ENCODE data around the gene DYSF. TPM values are rescaled to one million over a fixed set of nuclear protein-coding genes. Genes with fewer than 3 reads are reported as not detected.
"Not testable (repeated sequence)": the region's sequence is repeated elsewhere in the genome, so short reads cannot be mapped to it uniquely, and the experiment has no call there.

DYSF gene
- 11.1 TPM for total RNA-seq (ENCODE audit: unreplicated experiment)
- long read RNA-seq, partial matches to known transcripts = 1 of 1 reads
- long read RNA-seq, other reads (novel, unspliced or antisense) = 0 of 1 reads

DNA sequence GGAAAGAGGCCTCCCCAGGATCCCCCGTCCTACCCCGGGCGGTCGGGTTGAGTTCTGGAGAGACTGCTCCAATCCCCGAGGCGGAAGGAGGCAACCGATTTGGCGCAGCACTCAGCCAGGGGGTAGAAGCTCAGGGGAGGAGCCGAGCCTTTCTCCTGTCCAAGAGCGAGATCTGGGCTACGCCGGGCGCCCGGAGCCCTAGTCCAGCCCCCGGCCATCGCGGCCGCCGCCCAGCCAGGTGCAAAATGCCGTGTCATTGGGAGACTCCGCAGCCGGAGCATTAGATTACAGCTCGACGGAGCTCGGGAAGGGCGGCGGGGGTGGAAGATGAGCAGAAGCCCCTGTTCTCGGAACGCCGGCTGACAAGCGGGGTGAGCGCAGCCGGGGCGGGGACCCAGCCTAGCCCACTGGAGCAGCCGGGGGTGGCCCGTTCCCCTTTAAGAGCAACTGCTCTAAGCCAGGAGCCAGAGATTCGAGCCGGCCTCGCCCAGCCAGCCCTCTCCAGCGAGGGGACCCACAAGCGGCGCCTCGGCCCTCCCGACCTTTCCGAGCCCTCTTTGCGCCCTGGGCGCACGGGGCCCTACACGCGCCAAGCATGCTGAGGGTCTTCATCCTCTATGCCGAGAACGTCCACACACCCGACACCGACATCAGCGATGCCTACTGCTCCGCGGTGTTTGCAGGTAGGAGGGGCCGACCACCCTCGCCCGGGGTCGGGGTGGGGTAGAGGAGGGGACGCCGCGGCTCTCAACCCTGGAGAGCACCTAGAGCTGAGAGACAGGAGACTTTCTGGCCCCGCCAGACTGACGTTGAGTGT is at the start of gene DYSF:
TSS of gene DYSF (plus strand) at position 158 of the 817 bp plus-strand sequence.
- H3K36me3 Mint-ChIP-seq (ENCODE audit: unreplicated experiment) = no peaks in the 10 kb centered on the region
- H3K4me3 Mint-ChIP-seq (ENCODE audit: unreplicated experiment) = peak within 1 kb of the TSS; percentile 76
- TF ChIP-seq, protein P1, sequence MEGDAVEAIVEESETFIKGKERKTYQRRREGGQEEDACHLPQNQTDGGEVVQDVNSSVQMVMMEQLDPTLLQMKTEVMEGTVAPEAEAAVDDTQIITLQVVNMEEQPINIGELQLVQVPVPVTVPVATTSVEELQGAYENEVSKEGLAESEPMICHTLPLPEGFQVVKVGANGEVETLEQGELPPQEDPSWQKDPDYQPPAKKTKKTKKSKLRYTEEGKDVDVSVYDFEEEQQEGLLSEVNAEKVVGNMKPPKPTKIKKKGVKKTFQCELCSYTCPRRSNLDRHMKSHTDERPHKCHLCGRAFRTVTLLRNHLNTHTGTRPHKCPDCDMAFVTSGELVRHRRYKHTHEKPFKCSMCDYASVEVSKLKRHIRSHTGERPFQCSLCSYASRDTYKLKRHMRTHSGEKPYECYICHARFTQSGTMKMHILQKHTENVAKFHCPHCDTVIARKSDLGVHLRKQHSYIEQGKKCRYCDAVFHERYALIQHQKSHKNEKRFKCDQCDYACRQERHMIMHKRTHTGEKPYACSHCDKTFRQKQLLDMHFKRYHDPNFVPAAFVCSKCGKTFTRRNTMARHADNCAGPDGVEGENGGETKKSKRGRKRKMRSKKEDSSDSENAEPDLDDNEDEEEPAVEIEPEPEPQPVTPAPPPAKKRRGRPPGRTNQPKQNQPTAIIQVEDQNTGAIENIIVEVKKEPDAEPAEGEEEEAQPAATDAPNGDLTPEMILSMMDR (IDR thresholded peaks at IDR 0.05; ENCODE audit: partially characterized antibody, unreplicated experiment) = no peak
- DNase-seq = peak; percentile 60
- H3K27me3 Mint-ChIP-seq (ENCODE audit: unreplicated experiment) = peaks cover 20% of the 10 kb centered on the region
- peak within 1 kb of the TSS; percentile 33 for H3K27ac Mint-ChIP-seq (ENCODE audit: unreplicated experiment)
- peaks cover 16% of the 10 kb centered on the region for H3K9me3 Mint-ChIP-seq (ENCODE audit: unreplicated experiment)
- H3K4me1 Mint-ChIP-seq (ENCODE audit: low read depth, unreplicated experiment) = peaks cover 49% of the 10 kb centered on the region

DNA sequence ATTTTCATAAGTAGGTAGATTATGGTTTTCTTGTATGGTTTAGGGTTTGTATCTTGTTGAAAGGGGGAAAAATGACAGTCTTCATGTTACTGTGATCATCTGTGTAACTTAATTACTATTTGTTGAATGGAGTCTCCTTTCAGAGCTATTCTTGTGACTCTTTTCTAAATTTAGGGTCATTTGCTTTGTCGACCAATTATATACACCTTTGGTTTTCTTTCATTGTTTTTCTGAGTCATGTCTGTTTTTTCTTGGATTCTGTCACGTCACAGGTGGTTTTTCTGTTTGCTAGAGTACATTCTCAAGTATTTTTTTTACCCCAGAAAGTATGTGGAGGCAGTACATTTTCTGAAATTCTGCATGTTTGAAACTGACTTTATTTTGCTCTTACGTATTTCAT is 43.8 kb upstream of the DYSF start:
- H3K9me3 Mint-ChIP-seq (ENCODE audit: unreplicated experiment) = no peaks in the 10 kb centered on the region
- peaks cover 5% of the 10 kb centered on the region for H3K36me3 Mint-ChIP-seq (ENCODE audit: unreplicated experiment)
- H3K27ac Mint-ChIP-seq (ENCODE audit: unreplicated experiment) = no peak overlapping the region
- no peak for DNase-seq
- TF ChIP-seq, protein P1 (IDR thresholded peaks at IDR 0.05; ENCODE audit: partially characterized antibody, unreplicated experiment) = no peak
- no peaks in the 10 kb centered on the region for H3K4me1 Mint-ChIP-seq (ENCODE audit: low read depth, unreplicated experiment)
- H3K27me3 Mint-ChIP-seq (ENCODE audit: unreplicated experiment) = no peaks in the 10 kb centered on the region
- H3K4me3 Mint-ChIP-seq (ENCODE audit: unreplicated experiment) = no peak overlapping the region

DNA sequence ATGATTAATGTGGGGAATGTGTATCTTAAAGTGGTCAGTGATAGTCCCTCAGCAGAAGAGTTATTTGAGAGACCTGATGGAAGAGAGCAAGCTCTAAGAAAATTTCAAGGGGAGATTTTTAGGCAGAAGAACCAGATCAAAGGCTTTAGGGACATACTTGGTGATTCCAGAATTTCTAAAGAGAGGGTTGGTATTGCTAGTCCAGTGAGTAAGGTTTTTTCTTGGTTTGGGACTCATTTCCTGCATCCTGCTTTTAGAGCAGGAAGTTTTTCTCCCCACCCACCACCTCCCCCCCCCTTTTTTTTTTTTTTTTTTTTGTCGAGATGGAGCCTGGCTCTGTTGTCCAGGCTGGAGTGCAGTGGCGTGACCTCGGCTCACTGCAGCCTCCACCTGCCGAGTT is 42.7 kb upstream of the DYSF start:
- Mint-ChIP-seq H3K4me3 (ENCODE audit: unreplicated experiment) (no peak overlapping the region), H3K27me3 (ENCODE audit: unreplicated experiment) (no peaks in the 10 kb centered on the region), H3K4me1 (ENCODE audit: low read depth, unreplicated experiment) (no peaks in the 10 kb centered on the region), H3K9me3 (ENCODE audit: unreplicated experiment) (no peaks in the 10 kb centered on the region), H3K36me3 (ENCODE audit: unreplicated experiment) (peaks cover 5% of the 10 kb centered on the region), H3K27ac (ENCODE audit: unreplicated experiment) (no peak overlapping the region)
- no peak for DNase-seq
- TF ChIP-seq, protein P1 (IDR thresholded peaks at IDR 0.05; ENCODE audit: partially characterized antibody, unreplicated experiment) = no peak

DNA sequence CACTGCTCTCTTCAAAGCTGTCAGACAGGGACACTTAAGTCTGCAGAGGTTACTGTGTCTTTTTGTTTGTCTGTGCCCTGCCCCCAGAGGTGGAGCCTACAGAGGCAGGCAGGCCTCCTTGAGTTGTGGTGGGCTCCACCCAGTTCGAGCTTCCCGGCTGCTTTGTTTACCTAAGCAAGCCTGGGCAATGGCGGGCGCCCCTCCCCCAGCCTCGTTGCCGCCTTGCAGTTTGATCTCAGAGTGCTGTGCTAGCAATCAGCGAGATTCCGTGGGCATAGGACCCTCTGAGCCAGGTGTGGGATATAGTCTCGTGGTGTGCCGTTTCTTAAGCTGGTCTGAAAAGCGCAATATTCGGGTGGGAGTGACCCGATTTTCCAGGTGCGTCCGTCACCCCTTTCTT is 36.5 kb upstream of the DYSF start:
- Mint-ChIP-seq H3K27ac (ENCODE audit: unreplicated experiment) (peak overlapping the region; percentile 98), H3K4me3 (ENCODE audit: unreplicated experiment) (peak overlapping the region; percentile 93)
- not testable (repeated sequence) for H3K9me3 Mint-ChIP-seq (ENCODE audit: unreplicated experiment); H3K27me3 Mint-ChIP-seq (ENCODE audit: unreplicated experiment); H3K36me3 Mint-ChIP-seq (ENCODE audit: unreplicated experiment); H3K4me1 Mint-ChIP-seq (ENCODE audit: low read depth, unreplicated experiment)
- peak; percentile 19 for DNase-seq

DNA sequence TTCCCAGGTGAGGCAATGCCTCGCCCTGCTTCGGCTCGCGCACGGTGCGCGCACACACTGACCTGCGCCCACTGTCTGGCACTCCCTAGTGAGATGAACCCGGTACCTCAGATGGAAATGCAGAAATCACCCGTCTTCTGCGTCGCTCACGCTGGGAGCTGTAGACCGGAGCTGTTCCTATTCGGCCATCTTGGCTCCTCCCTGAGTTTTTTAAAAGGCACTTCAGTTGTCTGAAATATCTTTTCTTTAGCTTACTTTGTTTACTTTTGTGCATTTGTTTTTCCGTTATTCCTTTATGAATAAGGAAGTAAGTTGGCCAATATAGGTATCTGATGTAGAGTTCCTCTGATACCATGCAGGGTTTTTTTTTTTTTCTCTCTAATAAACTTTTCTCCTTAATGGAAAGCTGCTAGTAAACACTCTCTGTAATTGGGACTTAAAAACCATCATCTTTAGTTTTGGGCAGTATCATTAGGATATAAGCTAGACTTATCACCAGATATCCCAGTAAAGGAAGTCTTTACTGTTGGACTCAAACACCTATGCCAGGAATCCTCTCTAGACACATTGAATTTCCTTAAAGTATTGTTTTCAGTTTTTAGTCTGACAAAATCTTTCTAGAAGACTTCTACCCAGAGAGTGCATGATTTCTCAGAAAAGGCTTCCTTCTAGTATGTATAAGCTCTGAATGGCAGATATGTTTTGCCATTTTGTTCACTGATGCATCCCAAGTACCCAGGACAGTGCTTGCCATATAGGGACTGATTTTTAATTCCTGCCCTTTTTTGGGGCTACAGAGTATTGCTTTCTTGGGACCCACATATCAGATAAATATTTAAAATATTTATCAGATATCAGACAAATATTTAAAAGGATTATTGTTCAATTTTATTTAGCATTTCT is 35.8 kb upstream of the DYSF start:
- H3K9me3 Mint-ChIP-seq (ENCODE audit: unreplicated experiment) = peaks cover 5% of the 10 kb centered on the region
- peaks cover 6% of the 10 kb centered on the region for H3K4me1 Mint-ChIP-seq (ENCODE audit: low read depth, unreplicated experiment)
- peak overlapping the region; percentile 98 for H3K27ac Mint-ChIP-seq (ENCODE audit: unreplicated experiment)
- no peaks in the 10 kb centered on the region for H3K27me3 Mint-ChIP-seq (ENCODE audit: unreplicated experiment)
- TF ChIP-seq, protein P1 (IDR thresholded peaks at IDR 0.05; ENCODE audit: partially characterized antibody, unreplicated experiment) = no peak
- no peak for DNase-seq
- H3K36me3 Mint-ChIP-seq (ENCODE audit: unreplicated experiment) = no peaks in the 10 kb centered on the region
- peak overlapping the region; percentile 93 for H3K4me3 Mint-ChIP-seq (ENCODE audit: unreplicated experiment)
